ENCODE measurements around the gene PTPRC.

The PTPRC gene

GRCh38 chr1:198716051-198716450 lies 77.2 kb downstream of the PTPRC start:
- DNase-seq (ENCODE audit: low read depth) = no peak
- H3K4me3 ChIP-seq (ENCODE audit: low read depth, low read length) = no peak overlapping the region
- TF ChIP-seq CTCF (IDR thresholded peaks at IDR 0.05; ENCODE audit: insufficient read depth, low read depth, low read length, missing control alignments) = no peak

- H3K4me3 ChIP-seq (ENCODE audit: low read depth, low read length) = no peak overlapping the region
- TF ChIP-seq CTCF (IDR thresholded peaks at IDR 0.05; ENCODE audit: insufficient read depth, low read depth, low read length, missing control alignments) = no peak
- no peak for DNase-seq (ENCODE audit: low read depth)
Measured at GRCh38 chr1:198717510-198717909, 78.7 kb downstream of the PTPRC start.

GRCh38 chr1:198723127-198723526 lies 84.3 kb downstream of the PTPRC start:
- no peak for TF ChIP-seq CTCF (IDR thresholded peaks at IDR 0.05; ENCODE audit: insufficient read depth, low read depth, low read length, missing control alignments)
- no peak overlapping the region for H3K4me3 ChIP-seq (ENCODE audit: low read depth, low read length)
- DNase-seq (ENCODE audit: low read depth) = no peak

GRCh38 chr1:198725090-198725489 lies 86.2 kb downstream of the PTPRC start:
- no peak overlapping the region for H3K4me3 ChIP-seq (ENCODE audit: low read depth, low read length)
- DNase-seq (ENCODE audit: low read depth) = no peak
- TF ChIP-seq CTCF (IDR thresholded peaks at IDR 0.05; ENCODE audit: insufficient read depth, low read depth, low read length, missing control alignments) = no peak

- no peak for DNase-seq (ENCODE audit: low read depth)
- no peak for TF ChIP-seq CTCF (IDR thresholded peaks at IDR 0.05; ENCODE audit: insufficient read depth, low read depth, low read length, missing control alignments)
- no peak overlapping the region for H3K4me3 ChIP-seq (ENCODE audit: low read depth, low read length)
Measured at GRCh38 chr1:198726455-198726854, 87.6 kb downstream of the PTPRC start.

- no peak for DNase-seq (ENCODE audit: low read depth)
- H3K4me3 ChIP-seq (ENCODE audit: low read depth, low read length) = no peak overlapping the region
- no peak for TF ChIP-seq CTCF (IDR thresholded peaks at IDR 0.05; ENCODE audit: insufficient read depth, low read depth, low read length, missing control alignments)
Measured at GRCh38 chr1:198729195-198729863, 90.5 kb downstream of the PTPRC start.

- DNase-seq (ENCODE audit: low read depth) = no peak
- TF ChIP-seq CTCF (IDR thresholded peaks at IDR 0.05; ENCODE audit: insufficient read depth, low read depth, low read length, missing control alignments) = no peak
- no peak overlapping the region for H3K4me3 ChIP-seq (ENCODE audit: low read depth, low read length)
Measured at GRCh38 chr1:198730952-198731351, 92.1 kb downstream of the PTPRC start.
